RWPE2 (cell line): Measurements from ENCODE around the gene PCSK5.

ENCODE experiments used
- ATAC-seq: fragments of 200-7000 bp; cut with Tn5 transposase; 3 replicates; pipeline ENCODE4 v1.9.1; 2021; ENCODE audit warnings: low read depth
- DNase-seq: peaks from one replicate; pipeline ENCODE4 v3.0.0-alpha.2; 2020; ENCODE audit warnings: low spot score
- H3K27ac ChIP-seq: fragments of 450-650 bp; 2 replicates; pipeline ENCODE4 v1.5.1; 2017; ENCODE audit warnings: mild to moderate bottlenecking; ENCODE audit not compliant: poor library complexity, severe bottlenecking
- H3K27me3 ChIP-seq: fragments of 250-450 bp; sonication (Bioruptor Pico); 2 replicates; pipeline ENCODE4 v1.5.1; 2021; ENCODE audit warnings: mild to moderate bottlenecking, moderate library complexity; ENCODE audit not compliant: insufficient read depth, poor library complexity, severe bottlenecking
- H3K36me3 ChIP-seq: fragments of 250-450 bp; sonication (Bioruptor Pico); 2 replicates; pipeline ENCODE4 v1.5.1; 2020; ENCODE audit warnings: low read depth, mild to moderate bottlenecking, moderate library complexity
- H3K4me1 ChIP-seq: fragments of 250-450 bp; sonication (Bioruptor Pico); 2 replicates; pipeline ENCODE4 v1.5.1; 2021; ENCODE audit warnings: mild to moderate bottlenecking, moderate library complexity; ENCODE audit not compliant: insufficient read depth, poor library complexity, severe bottlenecking
- H3K4me3 ChIP-seq: fragments of 250-450 bp; sonication (Bioruptor Pico); 2 replicates; pipeline ENCODE4 v1.5.1; 2021; ENCODE audit warnings: mild to moderate bottlenecking, moderate library complexity; ENCODE audit not compliant: severe bottlenecking
- H3K9me3 ChIP-seq: fragments of 250-450 bp; sonication (Bioruptor Pico); 2 replicates; pipeline ENCODE4 v1.5.1; 2021; ENCODE audit warnings: mild to moderate bottlenecking, moderate library complexity; ENCODE audit not compliant: severe bottlenecking
- CTCF ChIP-seq: fragments of 450-650 bp; IDR thresholded peaks from one replicate; pipeline ENCODE4 v1.5.1; 2017; ENCODE audit warnings: mild to moderate bottlenecking, moderate library complexity; ENCODE audit not compliant: poor library complexity, severe bottlenecking

The PCSK5 gene

GRCh38 chr9:76127637-76128036, 237.2 kb downstream of the PCSK5 start:
- ATAC-seq (no peak), DNase-seq (no peak)
- Histone ChIP-seq H3K9me3 (no peaks in the 10 kb centered on the region), H3K27me3 (no peaks in the 10 kb centered on the region), H3K36me3 (no peaks in the 10 kb centered on the region), H3K4me3 (no peak overlapping the region), H3K4me1 (no peaks in the 10 kb centered on the region), H3K27ac (no peak overlapping the region)
- no peak for TF ChIP-seq CTCF

GRCh38 chr9:76135902-76136301, 245.4 kb downstream of the PCSK5 start:
- H3K4me1 ChIP-seq: no peaks in the 10 kb centered on the region
- ATAC-seq (no peak), DNase-seq (no peak)
- no peak for TF ChIP-seq CTCF
- no peaks in the 10 kb centered on the region for H3K27me3 ChIP-seq
- no peak overlapping the region for H3K27ac ChIP-seq
- H3K36me3 ChIP-seq: no peaks in the 10 kb centered on the region
- H3K9me3 ChIP-seq: no peaks in the 10 kb centered on the region
- no peak overlapping the region for H3K4me3 ChIP-seq

GRCh38 chr9:76136986-76137385, 246.5 kb downstream of the PCSK5 start:
- no peak for TF ChIP-seq CTCF
- no peak overlapping the region for H3K27ac ChIP-seq
- no peak overlapping the region for H3K4me3 ChIP-seq
- ATAC-seq (peak; percentile 80), DNase-seq (no peak)
- H3K9me3 ChIP-seq: no peaks in the 10 kb centered on the region
- no peaks in the 10 kb centered on the region for H3K27me3 ChIP-seq
- H3K4me1 ChIP-seq: no peaks in the 10 kb centered on the region
- H3K36me3 ChIP-seq: no peaks in the 10 kb centered on the region

- H3K36me3 ChIP-seq: no peaks in the 10 kb centered on the region
- no peak overlapping the region for H3K4me3 ChIP-seq
- no peaks in the 10 kb centered on the region for H3K9me3 ChIP-seq
- no peaks in the 10 kb centered on the region for H3K27me3 ChIP-seq
- H3K4me1 ChIP-seq: no peaks in the 10 kb centered on the region
- ATAC-seq (no peak), DNase-seq (no peak)
- no peak for TF ChIP-seq CTCF
- H3K27ac ChIP-seq: no peak overlapping the region
Measured at GRCh38 chr9:76137931-76138330, 247.5 kb downstream of the PCSK5 start.

GRCh38 chr9:76138360-76138759, 247.9 kb downstream of the PCSK5 start:
- ATAC-seq: no peak
- TF ChIP-seq CTCF: no peak

More at GRCh38 chr9:76138360-76138759, 247.9 kb downstream of the PCSK5 start:
- H3K27ac ChIP-seq: no peak overlapping the region
- no peaks in the 10 kb centered on the region for H3K36me3 ChIP-seq
- no peak for DNase-seq
- H3K4me3 ChIP-seq: no peak overlapping the region
- H3K27me3 ChIP-seq: no peaks in the 10 kb centered on the region
- H3K4me1 ChIP-seq: no peaks in the 10 kb centered on the region
- no peaks in the 10 kb centered on the region for H3K9me3 ChIP-seq
